GM18505 (cell line): ENCODE measurements around the gene NCBP2.
A peak's percentile ranks its signal among the peaks of the same experiment; 100 is the strongest.
"Not testable (repeated sequence)": the region's sequence is repeated elsewhere in the genome, so short reads cannot be mapped to it uniquely, and the experiment has no call there.

Experiments
- ATAC-seq: cut with Tn5 transposase; IDR thresholded peaks from one replicate; pipeline ENCODE4 v1.9.1; 2021; ENCODE audit not compliant: unreplicated experiment
- POLR2A ChIP-seq: IDR thresholded peaks from 4 replicates; pipeline ENCODE4 v1.6.1; 2011; ENCODE audit warnings: borderline replicate concordance; ENCODE audit not compliant: insufficient read depth, insufficient read length; ENCODE audit errors: extremely low read depth

Gene NCBP2

GRCh38 chr3:196963631-196963953 is 21.3 kb upstream of the NCBP2 start:
- TF ChIP-seq POLR2A, result no peak
- no peak for ATAC-seq

GRCh38 chr3:196962930-196963630 is 20.8 kb upstream of the NCBP2 start:
- no peak for TF ChIP-seq POLR2A
- ATAC-seq, result no peak

GRCh38 chr3:196962108-196962929 is 20.0 kb upstream of the NCBP2 start:
- TF ChIP-seq POLR2A, result no peak
- no peak for ATAC-seq

GRCh38 chr3:196954832-196955231 is 12.5 kb upstream of the NCBP2 start:
- ATAC-seq, result no peak

GRCh38 chr3:196951371-196951770 is 9.0 kb upstream of the NCBP2 start:
- no peak for TF ChIP-seq POLR2A
- ATAC-seq, result no peak

More at GRCh38 chr3:196954832-196955231, 12.5 kb upstream of the NCBP2 start:
- TF ChIP-seq POLR2A, result no peak

GRCh38 chr3:196949750-196950149 is 7.4 kb upstream of the NCBP2 start:
- no peak for ATAC-seq
- no peak for TF ChIP-seq POLR2A

GRCh38 chr3:196949285-196949619 is 6.9 kb upstream of the NCBP2 start:
- no peak for TF ChIP-seq POLR2A
- ATAC-seq, result no peak

- TF ChIP-seq POLR2A, result no peak
- ATAC-seq, result no peak
These were observed 6.3 kb upstream of the NCBP2 start for GRCh38 chr3:196948442-196949284.

GRCh38 chr3:196947860-196948441 is 5.6 kb upstream of the NCBP2 start:
- ATAC-seq, result no peak
- TF ChIP-seq POLR2A, result no peak

GRCh38 chr3:196947136-196947859 is 5.0 kb upstream of the NCBP2 start:
- no peak for TF ChIP-seq POLR2A
- ATAC-seq, result no peak

- ATAC-seq, result not testable (repeated sequence)
These were observed 1.9 kb upstream of the NCBP2 start for GRCh38 chr3:196944037-196944790.

GRCh38 chr3:196942915-196943277 is 568 bp upstream of the NCBP2 start:
- TF ChIP-seq POLR2A, result no peak
- ATAC-seq, result no peak

GRCh38 chr3:196941729-196942225 is 551 bp downstream of the NCBP2 start:
- no peak for TF ChIP-seq POLR2A
- peak; percentile 16 for ATAC-seq

GRCh38 chr3:196938576-196938975 is 3.8 kb downstream of the NCBP2 start:
- no peak for ATAC-seq
- no peak for TF ChIP-seq POLR2A
